ENCODE results near the gene ABCB10.

ABCB10 gene

GRCh38 chr1:229600229-229600628 is 41.7 kb upstream of the ABCB10 start:
- H4K20me1 ChIP-seq (ENCODE audit: insufficient read depth, low read length): no peaks in the 10 kb centered on the region
- no peaks in the 10 kb centered on the region for H3K4me1 ChIP-seq (ENCODE audit: insufficient read depth, low read length)
- no peak overlapping the region for H3K4me2 ChIP-seq (ENCODE audit: insufficient read depth, low read length)
- H3K79me2 ChIP-seq (ENCODE audit: insufficient read depth, low read length): peaks cover 20% of the 10 kb centered on the region; the same call in 1 of the 2 replicates
- no peak overlapping the region for H2AFZ ChIP-seq (ENCODE audit: low read depth, low read length)
- no peaks in the 10 kb centered on the region for H3K9me3 ChIP-seq (ENCODE audit: insufficient read depth, low read length, severe bottlenecking)
- no peaks in the 10 kb centered on the region for H3K27me3 ChIP-seq (ENCODE audit: insufficient read depth, low read length, poor library complexity)
- H3K36me3 ChIP-seq (ENCODE audit: insufficient read depth, low read length): peaks cover 73% of the 10 kb centered on the region
- no peak overlapping the region for H3K9ac ChIP-seq (ENCODE audit: low read depth, low read length)
- DNase-seq: no peak
- TF ChIP-seq CTCF (IDR thresholded peaks at IDR 0.05; ENCODE audit: borderline replicate concordance, extremely low read depth, low read length, poor library complexity, severe bottlenecking): no peak
- TF ChIP-seq EZH2 (IDR thresholded peaks at IDR 0.05; ENCODE audit: borderline replicate concordance, low read depth, low read length, severe bottlenecking): no peak
- H3K27ac ChIP-seq (ENCODE audit: low read length): no peak overlapping the region
- ATAC-seq (ENCODE audit: insufficient read depth, low read depth): no peak
- H3K4me3 ChIP-seq (ENCODE audit: low read depth in 1 of 2, low read length in 2 of 2): no peak overlapping the region

- no peak for TF ChIP-seq CTCF (IDR thresholded peaks at IDR 0.05; ENCODE audit: borderline replicate concordance, extremely low read depth, low read length, poor library complexity, severe bottlenecking)
- TF ChIP-seq EZH2 (IDR thresholded peaks at IDR 0.05; ENCODE audit: borderline replicate concordance, low read depth, low read length, severe bottlenecking): no peak
- Histone ChIP-seq H3K27me3 (ENCODE audit: insufficient read depth, low read length, poor library complexity) (no peaks in the 10 kb centered on the region), H2AFZ (ENCODE audit: low read depth, low read length) (no peak overlapping the region), H3K27ac (ENCODE audit: low read length) (no peak overlapping the region), H3K79me2 (ENCODE audit: insufficient read depth, low read length) (peaks cover 20% of the 10 kb centered on the region; the same call in 1 of the 2 replicates), H3K36me3 (ENCODE audit: insufficient read depth, low read length) (peaks cover 76% of the 10 kb centered on the region), H4K20me1 (ENCODE audit: insufficient read depth, low read length) (no peaks in the 10 kb centered on the region), H3K4me2 (ENCODE audit: insufficient read depth, low read length) (no peak overlapping the region), H3K4me1 (ENCODE audit: insufficient read depth, low read length) (no peaks in the 10 kb centered on the region), H3K9me3 (ENCODE audit: insufficient read depth, low read length, severe bottlenecking) (no peaks in the 10 kb centered on the region), H3K4me3 (ENCODE audit: low read depth in 1 of 2, low read length in 2 of 2) (no peak overlapping the region), H3K9ac (ENCODE audit: low read depth, low read length) (no peak overlapping the region)
- DNase-seq (no peak), ATAC-seq (ENCODE audit: insufficient read depth, low read depth) (no peak)
These were observed 40.9 kb upstream of the ABCB10 start for GRCh38 chr1:229599218-229599954.

GRCh38 chr1:229597877-229598276 is 39.4 kb upstream of the ABCB10 start:
- Histone ChIP-seq H3K9me3 (ENCODE audit: insufficient read depth, low read length, severe bottlenecking) (no peaks in the 10 kb centered on the region), H3K79me2 (ENCODE audit: insufficient read depth, low read length) (peaks cover 20% of the 10 kb centered on the region; the same call in 1 of the 2 replicates), H2AFZ (ENCODE audit: low read depth, low read length) (no peak overlapping the region), H3K4me1 (ENCODE audit: insufficient read depth, low read length) (no peaks in the 10 kb centered on the region), H3K4me3 (ENCODE audit: low read depth in 1 of 2, low read length in 2 of 2) (no peak overlapping the region), H3K9ac (ENCODE audit: low read depth, low read length) (no peak overlapping the region), H4K20me1 (ENCODE audit: insufficient read depth, low read length) (no peaks in the 10 kb centered on the region), H3K27ac (ENCODE audit: low read length) (no peak overlapping the region), H3K36me3 (ENCODE audit: insufficient read depth, low read length) (peaks cover 77% of the 10 kb centered on the region), H3K4me2 (ENCODE audit: insufficient read depth, low read length) (no peak overlapping the region), H3K27me3 (ENCODE audit: insufficient read depth, low read length, poor library complexity) (no peaks in the 10 kb centered on the region)
- no peak for TF ChIP-seq CTCF (IDR thresholded peaks at IDR 0.05; ENCODE audit: borderline replicate concordance, extremely low read depth, low read length, poor library complexity, severe bottlenecking)
- no peak for TF ChIP-seq EZH2 (IDR thresholded peaks at IDR 0.05; ENCODE audit: borderline replicate concordance, low read depth, low read length, severe bottlenecking)
- DNase-seq (no peak), ATAC-seq (ENCODE audit: insufficient read depth, low read depth) (no peak)

Measured in DND-41 (cell line).